H1 (cell line): ENCODE results near the gene PLXDC2. TPM values are rescaled to one million over a fixed set of nuclear protein-coding genes. Genes with fewer than 3 reads are reported as not detected.

ENCODE experiments used
- CTCF ChIA-PET: fragments of 300-600 bp; sonication (Branson Sonifier 250); formaldehyde crosslinking; loops from one replicate; lab custom pipeline; 2021; ENCODE audit not compliant: partially characterized antibody; lab: Charles Lee
- POLR2A ChIA-PET: fragments of 300-600 bp; sonication (Branson Sonifier 250); formaldehyde crosslinking; loops from one replicate; lab custom pipeline; 2021; ENCODE audit warnings: inconsistent platforms; ENCODE audit not compliant: partially characterized antibody; lab: Charles Lee
- DNase-seq, 2 experiments: peaks; one replicate each; pipeline versions ENCODE4 v3.0.0 to v3.0.0-alpha.2; 2010 to 2022; ENCODE audit warnings: low spot score in 2 of 2, low read depth in 1 of 2, mixed read lengths in 1 of 2
- FAIRE-seq: peaks from 2 replicates; lab custom pipeline; 2011; peaks lifted over from hg19 to GRCh38; lab: Jason Lieb, UNC
- H2AFZ ChIP-seq: 2 replicates; pipeline ENCODE4 v1.8.1; 2012; ENCODE audit warnings: low read length, inconsistent platforms
- H2AK5ac ChIP-seq: 2 replicates; pipeline ENCODE4 v1.6.1; 2013; ENCODE audit warnings: low read depth, low read length
- H2BK120ac ChIP-seq: replicated peaks from 2 replicates; pipeline ENCODE3; 2013; ENCODE audit warnings: low read depth, low read length, inconsistent platforms
- H2BK12ac ChIP-seq: 2 replicates; pipeline ENCODE4 v1.6.1; 2013; ENCODE audit warnings: low read depth, low read length
- H2BK15ac ChIP-seq: 2 replicates; pipeline ENCODE4 v1.6.1; 2013; ENCODE audit warnings: low read length
- H2BK20ac ChIP-seq: 2 replicates; pipeline ENCODE4 v1.6.1; 2013; ENCODE audit warnings: low read length
- H2BK5ac ChIP-seq: 2 replicates; pipeline ENCODE4 v1.6.1; 2013; ENCODE audit warnings: low read depth, low read length
- H3K14ac ChIP-seq: 2 replicates; pipeline ENCODE4 v1.6.1; 2013; ENCODE audit warnings: inconsistent platforms; ENCODE audit not compliant: insufficient read length
- H3K18ac ChIP-seq: 2 replicates; pipeline ENCODE4 v1.6.1; 2013; ENCODE audit warnings: low read length; ENCODE audit errors: extremely low read depth
- H3K23ac ChIP-seq: 2 replicates; pipeline ENCODE4 v1.6.1; 2013; ENCODE audit warnings: inconsistent platforms; ENCODE audit not compliant: insufficient read length
- H3K23me2 ChIP-seq: 2 replicates; pipeline ENCODE4 v1.6.1; 2013; ENCODE audit warnings: low read depth, low read length
- H3K27ac ChIP-seq: 2 replicates; pipeline ENCODE4 v1.6.1; 2011; ENCODE audit warnings: low read depth, low read length, inconsistent platforms
- H3K27me3 ChIP-seq, 4 experiments: replicated peaks in 1 of 4; 1 replicate in 1 of 4; 2 replicates in 3 of 4; pipeline versions ENCODE4 v1.6.1 to v1.8.1; 2011 to 2013; ENCODE audit warnings: low read length in 3 of 4, mild to moderate bottlenecking in 3 of 4, inconsistent platforms in 2 of 4, mixed read lengths in 2 of 4, moderate library complexity in 1 of 4; ENCODE audit not compliant: control insufficient read depth in 3 of 4, insufficient read depth in 3 of 4; ENCODE audit errors: extremely low read depth in 1 of 4
- H3K36me3 ChIP-seq, 4 experiments: 2 replicates each; pipeline versions ENCODE4 v1.6.1 to v1.8.1; 2011 to 2013; ENCODE audit warnings: mild to moderate bottlenecking in 4 of 4, low read length in 3 of 4, moderate library complexity in 2 of 4, control low read depth in 1 of 4, inconsistent platforms in 1 of 4; ENCODE audit not compliant: insufficient read depth in 4 of 4, control insufficient read depth in 2 of 4
- H3K4ac ChIP-seq: replicated peaks from 2 replicates; pipeline ENCODE3; 2013; ENCODE audit warnings: low read length, low read depth, mixed read lengths, inconsistent platforms; ENCODE audit not compliant: insufficient read length
- H3K4me1 ChIP-seq, 4 experiments: replicated peaks in 1 of 4; 1 replicate in 1 of 4; 2 replicates in 3 of 4; pipeline versions ENCODE4 v1.6.1 to v1.8.1; 2011 to 2013; ENCODE audit warnings: low read length in 3 of 4, inconsistent platforms in 2 of 4, mixed read lengths in 1 of 4; ENCODE audit not compliant: insufficient read depth in 4 of 4, control insufficient read depth in 3 of 4
- H3K4me2 ChIP-seq, 2 experiments: 2 replicates each; pipeline versions ENCODE4 v1.6.1 to v1.8.1; 2011 to 2013; ENCODE audit warnings: low read depth in 2 of 2, low read length in 2 of 2, control low read depth in 1 of 2, inconsistent platforms in 1 of 2, mild to moderate bottlenecking in 1 of 2; ENCODE audit not compliant: insufficient read depth in 1 of 2
- H3K4me3 ChIP-seq, 4 experiments: fragments of 200-600, 300-600 bp in 1 of 4; sonication (generic), shearing (Covaris generic), sonication (Bioruptor Twin) in 1 of 4; 2 replicates each; pipeline versions ENCODE4 v1.5.1 to v1.8.1; 2011 to 2016; ENCODE audit warnings: low read length in 4 of 4, low read depth in 3 of 4, control low read depth in 2 of 4, inconsistent platforms in 2 of 4, mild to moderate bottlenecking in 2 of 4, mixed read lengths in 1 of 4, moderate library complexity in 1 of 4; ENCODE audit not compliant: insufficient read depth in 2 of 4; ENCODE audit errors: extremely low read depth in 1 of 4
- H3K56ac ChIP-seq: replicated peaks from 2 replicates; pipeline ENCODE3; 2013; ENCODE audit warnings: low read depth, mild to moderate bottlenecking, mixed read lengths, low read length, inconsistent platforms; ENCODE audit not compliant: insufficient read length
- H3K79me1 ChIP-seq: 2 replicates; pipeline ENCODE4 v1.6.1; 2013; ENCODE audit warnings: low read depth, low read length, control low read depth
- H3K79me2 ChIP-seq, 2 experiments: 2 replicates each; pipeline versions ENCODE4 v1.6.1 to v1.8.1; 2012 to 2013; ENCODE audit warnings: low read length in 2 of 2, mild to moderate bottlenecking in 2 of 2, inconsistent platforms in 1 of 2; ENCODE audit not compliant: insufficient read depth in 2 of 2, control insufficient read depth in 1 of 2
- H3K9ac ChIP-seq, 4 experiments: replicated peaks in 1 of 4; 1 replicate in 1 of 4; 2 replicates in 3 of 4; pipeline versions ENCODE4 v1.6.1 to v1.8.1; 2011 to 2013; ENCODE audit warnings: low read depth in 3 of 4, low read length in 3 of 4, control low read depth in 2 of 4, mild to moderate bottlenecking in 2 of 4, moderate library complexity in 2 of 4, inconsistent platforms in 1 of 4; ENCODE audit errors: extremely low read depth in 1 of 4
- H3K9me3 ChIP-seq, 2 experiments: 2 replicates each; pipeline versions ENCODE4 v1.6.1 to v1.8.1; 2012 to 2013; ENCODE audit warnings: mild to moderate bottlenecking in 2 of 2, moderate library complexity in 2 of 2, control low read depth in 1 of 2, inconsistent platforms in 1 of 2, low read depth in 1 of 2, low read length in 1 of 2, mixed read lengths in 1 of 2; ENCODE audit not compliant: insufficient read depth in 2 of 2
- H4K20me1 ChIP-seq, 2 experiments: replicated peaks in 1 of 2; 2 replicates each; pipeline versions ENCODE3 to v1.8.1; 2011 to 2013; ENCODE audit warnings: inconsistent platforms in 2 of 2, low read length in 2 of 2, mild to moderate bottlenecking in 1 of 2; ENCODE audit not compliant: insufficient read depth in 2 of 2, control insufficient read depth in 1 of 2
- H4K5ac ChIP-seq: 2 replicates; pipeline ENCODE4 v1.6.1; 2013; ENCODE audit warnings: low read length, low read depth, mixed read lengths, inconsistent platforms; ENCODE audit not compliant: insufficient read length
- H4K8ac ChIP-seq: 2 replicates; pipeline ENCODE4 v1.8.0; 2013; ENCODE audit warnings: mild to moderate bottlenecking, moderate library complexity, low read length, inconsistent platforms; ENCODE audit not compliant: insufficient read depth; ENCODE audit errors: extremely low read depth
- H4K91ac ChIP-seq: replicated peaks from 2 replicates; pipeline ENCODE3; 2013; ENCODE audit warnings: low read length, mixed read lengths, inconsistent platforms; ENCODE audit not compliant: insufficient read length
- BACH1 ChIP-seq: IDR thresholded peaks from 2 replicates; pipeline ENCODE4 v1.6.1; 2012; ENCODE audit warnings: low read length, improper control_type of control experiment
- GTF2F1 ChIP-seq: IDR thresholded peaks from 2 replicates; pipeline ENCODE4 v1.6.1; 2012; ENCODE audit warnings: low read depth, low read length, improper control_type of control experiment, borderline replicate concordance
- WGBS, 2 experiments: shearing (Covaris generic) in 1 of 2; methylation state at CpG; one replicate each; pipeline versions ENCODE4 v1.1.6 to v1.1.7; 2013 to 2015; ENCODE audit warnings: low lambda C conversion rate in 2 of 2, mixed read lengths in 2 of 2, inconsistent platforms in 1 of 2, low coverage in 1 of 2, missing lambda C conversion rate in 1 of 2; ENCODE audit not compliant: insufficient replicate concordance in 2 of 2, insufficient coverage in 1 of 2, insufficient read length in 1 of 2; ENCODE audit errors: extremely low coverage in 1 of 2, missing lambda C conversion rate in 1 of 2; 5-methylcytosine and 5-hydroxymethylcytosine counted together
- polyA plus RNA-seq, 7 experiments: library from polyadenylated mRNA; depleted of rRNA in 3 of 7; stranded (reverse) in 5 of 7; unstranded in 2 of 7; fragments of >200 nt in 5 of 7; fragments of 200-250 nt in 2 of 7; gene quantifications; 1 replicate in 5 of 7; 2 replicates in 1 of 7; 4 replicates in 1 of 7; pipeline versions ENCODE4 v1.2.1 to v1.2.3, GENCODE V29; 2011 to 2013; ENCODE audit warnings: missing spikeins in 2 of 7, mixed read lengths in 2 of 7
- total RNA-seq: library from RNA; stranded (reverse); fragmentation: NEBNext Ultra II Directional; extraction: Animal tissue kit (Norgen Biotek cat#: 25700); gene quantifications from 2 replicates; pipeline ENCODE4 v1.2.1, GENCODE V29; 2021
- TF ChIP-seq, protein P1 (sequence below): IDR thresholded peaks from 2 replicates; pipeline ENCODE4 v1.6.1; 2011; ENCODE audit warnings: low read length, improper control_type of control experiment

PLXDC2 gene
- total and polyA plus RNA-seq, 2 of the 8 experiments (the other 6 are each of a cell fraction or from before 2014, with no cell fraction given), result 23.0 to 40.5 TPM

DNA sequence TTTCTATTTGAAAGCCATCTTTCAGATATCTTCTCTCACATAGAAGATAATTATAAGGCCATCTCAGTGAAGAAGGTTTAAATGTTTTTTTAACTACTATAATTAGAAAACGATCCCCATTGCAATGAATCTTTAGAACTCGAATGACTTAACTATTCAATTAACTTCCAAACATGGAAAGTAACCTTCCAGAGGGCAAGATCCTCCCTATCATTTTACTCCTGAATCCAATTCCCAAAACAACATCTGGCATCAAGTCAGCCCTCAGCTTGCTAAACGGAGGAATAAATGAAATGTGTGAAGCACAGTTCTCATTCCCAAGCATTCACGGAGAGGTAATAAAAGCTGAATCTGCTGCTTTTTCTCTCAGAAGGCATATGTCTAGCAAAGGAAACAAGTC is 293.4 kb downstream of the PLXDC2 start:
- no peak overlapping the region for H2BK15ac ChIP-seq
- H3K36me3 ChIP-seq, result no peaks in the 10 kb centered on the region
- TF ChIP-seq, protein P1, sequence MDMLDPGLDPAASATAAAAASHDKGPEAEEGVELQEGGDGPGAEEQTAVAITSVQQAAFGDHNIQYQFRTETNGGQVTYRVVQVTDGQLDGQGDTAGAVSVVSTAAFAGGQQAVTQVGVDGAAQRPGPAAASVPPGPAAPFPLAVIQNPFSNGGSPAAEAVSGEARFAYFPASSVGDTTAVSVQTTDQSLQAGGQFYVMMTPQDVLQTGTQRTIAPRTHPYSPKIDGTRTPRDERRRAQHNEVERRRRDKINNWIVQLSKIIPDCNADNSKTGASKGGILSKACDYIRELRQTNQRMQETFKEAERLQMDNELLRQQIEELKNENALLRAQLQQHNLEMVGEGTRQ, result no peak
- TF ChIP-seq BACH1 (no peak), GTF2F1 (no peak)
- FAIRE-seq (no peak), DNase-seq (no peak)
- H3K27me3 ChIP-seq, result no peaks in the 10 kb centered on the region
- H2BK12ac ChIP-seq, result no peak overlapping the region
- WGBS, 2 experiments, result 89% methylated on average over 4 of the region's 4 CpGs; no CpG with 5 or more reads in 1 of the 2 experiments
- no peak overlapping the region for H2AFZ ChIP-seq
- H4K5ac ChIP-seq, result no peak overlapping the region
- no peak overlapping the region for H4K8ac ChIP-seq
- no peak overlapping the region for H3K27ac ChIP-seq
- H3K56ac ChIP-seq, result no peak overlapping the region
- H3K18ac ChIP-seq, result no peak overlapping the region
- no peak overlapping the region for H3K4me2 ChIP-seq
- no peak overlapping the region for H2BK20ac ChIP-seq
- no peak overlapping the region for H2BK120ac ChIP-seq
- no peak overlapping the region for H3K9ac ChIP-seq
- H3K23me2 ChIP-seq, result no peaks in the 10 kb centered on the region
- H4K20me1 ChIP-seq, result no peaks in the 10 kb centered on the region
- H3K23ac ChIP-seq, result no peak overlapping the region
- no peak overlapping the region for H4K91ac ChIP-seq
- H3K79me1 ChIP-seq, result no peaks in the 10 kb centered on the region; the same call in 1 of the 2 replicates
- POLR2A ChIA-PET, result interaction anchor here (0.7 kb wide), 1 partner anchor 605 kb away, joined by 3 read pairs; no protein-coding TSS in a partner anchor
- no peaks in the 10 kb centered on the region for H3K9me3 ChIP-seq
- H2BK5ac ChIP-seq, result no peak overlapping the region
- no peak overlapping the region for H3K4ac ChIP-seq
- CTCF ChIA-PET, result no interaction called here
- H3K79me2 ChIP-seq, result no peaks in the 10 kb centered on the region
- H3K4me1 ChIP-seq, result peaks cover 0 to 6% (median 3%) of the 10 kb centered on the region in 4 experiments; a peak in 4 of 7 replicates
- no peak overlapping the region for H2AK5ac ChIP-seq
- no peak overlapping the region for H3K4me3 ChIP-seq
- no peak overlapping the region for H3K14ac ChIP-seq
